A673 (cell line): ENCODE results near the gene OTOG.

Source experiments
- CTCF ChIP-seq: fragments of 300-800, 200-600 bp; sonication (generic); conservative IDR thresholded peaks from 2 replicates; pipeline ENCODE4 v1.5.1; 2017; ENCODE audit warnings: low read depth, mild to moderate bottlenecking, antibody characterized with exemption, low read length, moderate library complexity, mixed read lengths
- EZH2 ChIP-seq: fragments of 200-600 bp; sonication (generic); IDR thresholded peaks from 2 replicates; pipeline ENCODE4 v1.6.1; 2017; ENCODE audit warnings: borderline replicate concordance, low read depth, mild to moderate bottlenecking, mixed read lengths, antibody characterized with exemption, low read length; ENCODE audit not compliant: poor library complexity, severe bottlenecking

GRCh38 chr11:17529844-17530185 lies 17.2 kb upstream of the OTOG start:
- no peak for TF ChIP-seq CTCF
- TF ChIP-seq EZH2, result no peak
